NCI-H2029 (cell line): Measurements from ENCODE around the gene CLTB.
"Not testable (repeated sequence)": the region's sequence is repeated elsewhere in the genome, so short reads cannot be mapped to it uniquely, and the experiment has no call there.

Source experiments
- DNase-seq: peaks from one replicate; lab custom pipeline; 2025; lab: John Stamatoyannopoulos, UW

CLTB gene, protein sequence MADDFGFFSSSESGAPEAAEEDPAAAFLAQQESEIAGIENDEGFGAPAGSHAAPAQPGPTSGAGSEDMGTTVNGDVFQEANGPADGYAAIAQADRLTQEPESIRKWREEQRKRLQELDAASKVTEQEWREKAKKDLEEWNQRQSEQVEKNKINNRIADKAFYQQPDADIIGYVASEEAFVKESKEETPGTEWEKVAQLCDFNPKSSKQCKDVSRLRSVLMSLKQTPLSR

DNA sequence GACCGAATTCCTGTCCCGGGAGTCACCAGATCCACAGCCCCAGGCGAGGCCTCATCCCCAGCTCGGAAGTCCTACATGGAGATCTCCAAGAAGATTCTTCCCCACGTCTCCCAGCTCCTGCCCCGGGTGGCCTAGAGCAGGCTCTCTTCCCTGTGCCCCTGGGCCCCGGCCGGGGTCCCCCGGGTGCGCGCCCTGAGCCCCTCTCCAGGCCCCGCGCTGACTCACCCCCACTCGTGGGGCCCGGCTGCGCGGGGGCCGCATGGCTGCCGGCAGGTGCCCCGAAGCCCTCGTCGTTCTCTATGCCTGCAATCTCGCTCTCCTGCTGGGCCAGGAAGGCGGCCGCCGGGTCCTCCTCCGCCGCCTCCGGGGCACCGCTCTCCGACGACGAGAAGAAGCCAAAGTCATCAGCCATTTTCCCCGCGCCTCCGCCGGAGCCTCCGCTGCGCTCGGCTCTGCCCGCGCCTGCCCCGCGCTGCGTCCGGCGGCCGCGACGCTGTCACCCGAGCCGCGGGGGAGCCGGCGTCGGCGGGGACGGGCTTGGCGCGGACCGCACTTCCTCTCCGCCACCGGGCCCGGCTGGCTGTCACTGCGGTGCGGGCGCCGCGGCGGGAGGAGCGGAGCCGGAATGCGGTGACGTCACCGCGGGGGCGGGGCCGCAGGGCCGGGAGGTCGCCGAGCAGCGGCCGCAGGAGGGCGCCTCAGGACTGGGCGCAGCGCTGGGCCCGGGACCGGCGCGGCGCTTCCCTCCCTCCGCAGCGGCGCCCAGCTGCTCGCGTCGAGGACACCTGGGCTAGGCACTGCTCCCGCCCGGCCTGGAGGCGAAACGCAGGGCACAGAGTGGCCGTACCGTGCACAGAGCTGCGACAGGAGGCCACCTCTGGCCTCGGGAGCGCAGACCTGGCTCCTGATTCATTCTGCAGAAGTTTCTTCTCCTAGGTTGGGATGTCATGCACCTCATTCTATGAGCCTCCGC is at the start of gene CLTB:
Gene CLTB (minus strand): TSS at position 588 of the 973 bp plus-strand sequence. CDS start 176 bp downstream, at position 412.
- peak; percentile 86 for DNase-seq

DNA sequence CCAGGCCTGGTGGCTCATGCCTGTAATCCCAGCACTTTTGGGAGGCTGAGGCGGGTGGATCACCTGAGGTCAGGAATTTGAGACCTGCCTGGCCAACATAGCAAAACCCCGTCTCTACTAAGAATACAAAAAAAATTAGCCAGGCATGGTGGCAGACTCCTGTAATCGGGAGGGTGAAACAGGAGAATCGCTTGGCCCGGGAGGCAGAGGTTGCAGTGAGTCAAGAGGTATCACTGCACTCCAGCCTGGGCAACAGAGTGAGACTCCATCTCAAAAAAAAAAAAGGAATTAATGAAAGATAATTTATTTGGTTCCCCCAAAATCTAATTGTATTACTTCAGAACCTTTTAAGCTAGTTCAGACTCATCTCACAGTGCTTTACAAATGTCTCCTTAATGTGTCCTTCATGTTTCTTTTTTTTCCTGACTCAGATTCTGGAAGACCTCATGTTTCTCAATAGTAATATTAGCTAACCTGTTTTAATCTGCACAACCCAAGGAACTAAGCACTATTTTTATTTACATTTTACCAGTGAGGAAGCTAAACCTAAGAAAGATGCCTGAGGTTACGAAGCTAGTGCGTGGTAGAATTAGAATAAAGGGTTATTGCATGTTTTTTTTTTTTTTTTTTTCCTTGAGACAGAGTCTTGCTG is 46.9 kb upstream of the CLTB start:
- DNase-seq, result no peak

DNA sequence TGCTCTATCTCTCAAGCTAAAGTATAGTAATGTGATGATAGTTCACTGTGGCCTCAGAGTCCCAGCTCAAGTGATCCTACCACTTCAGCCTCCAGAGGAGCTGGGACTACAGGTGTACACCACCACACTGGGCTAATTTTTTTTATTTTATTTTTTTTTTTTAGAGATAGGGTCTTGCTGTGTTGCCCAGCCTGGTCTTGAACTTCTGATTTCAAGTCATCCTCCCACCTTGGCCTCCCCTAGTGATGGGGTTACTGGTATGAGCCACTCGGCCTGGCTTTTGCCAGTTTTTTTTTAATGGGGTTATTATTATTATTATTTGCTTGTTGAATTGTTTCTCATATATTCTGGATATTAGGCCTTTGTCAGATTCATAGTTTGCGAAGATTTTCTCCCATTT is 45.0 kb upstream of the CLTB start:
- no peak for DNase-seq

DNA sequence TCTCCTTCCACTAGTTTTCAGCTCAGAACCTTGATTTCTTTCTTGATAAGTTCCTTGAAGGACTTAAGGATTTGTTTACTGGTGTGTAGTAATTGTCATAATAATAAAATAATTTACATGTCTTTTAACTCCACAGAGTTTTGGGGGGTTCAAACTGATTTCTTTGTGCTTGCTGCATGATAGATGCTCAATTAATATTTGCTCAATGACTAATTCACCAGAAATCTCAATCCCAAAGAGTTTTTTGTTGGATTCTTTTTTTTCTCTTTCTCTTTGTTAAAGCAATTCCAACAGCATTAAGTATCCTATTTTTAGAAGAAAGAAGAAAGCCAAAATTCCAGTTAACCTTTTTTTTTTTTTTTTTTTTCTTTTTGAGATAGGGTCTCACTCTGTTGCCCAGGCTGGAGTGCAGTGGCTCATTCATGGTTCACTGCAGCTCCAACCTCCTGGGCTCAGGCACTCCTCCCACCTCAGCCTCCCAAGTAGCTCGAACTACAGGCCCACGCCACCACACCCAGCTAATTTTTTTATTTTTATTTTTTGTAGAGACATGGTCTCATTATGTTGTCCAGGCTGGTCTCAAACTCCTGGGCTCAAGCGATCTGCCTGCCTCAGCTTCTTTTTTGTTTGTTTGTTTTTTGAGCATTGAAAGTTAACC is 42.7 kb upstream of the CLTB start:
- DNase-seq, result no peak

DNA sequence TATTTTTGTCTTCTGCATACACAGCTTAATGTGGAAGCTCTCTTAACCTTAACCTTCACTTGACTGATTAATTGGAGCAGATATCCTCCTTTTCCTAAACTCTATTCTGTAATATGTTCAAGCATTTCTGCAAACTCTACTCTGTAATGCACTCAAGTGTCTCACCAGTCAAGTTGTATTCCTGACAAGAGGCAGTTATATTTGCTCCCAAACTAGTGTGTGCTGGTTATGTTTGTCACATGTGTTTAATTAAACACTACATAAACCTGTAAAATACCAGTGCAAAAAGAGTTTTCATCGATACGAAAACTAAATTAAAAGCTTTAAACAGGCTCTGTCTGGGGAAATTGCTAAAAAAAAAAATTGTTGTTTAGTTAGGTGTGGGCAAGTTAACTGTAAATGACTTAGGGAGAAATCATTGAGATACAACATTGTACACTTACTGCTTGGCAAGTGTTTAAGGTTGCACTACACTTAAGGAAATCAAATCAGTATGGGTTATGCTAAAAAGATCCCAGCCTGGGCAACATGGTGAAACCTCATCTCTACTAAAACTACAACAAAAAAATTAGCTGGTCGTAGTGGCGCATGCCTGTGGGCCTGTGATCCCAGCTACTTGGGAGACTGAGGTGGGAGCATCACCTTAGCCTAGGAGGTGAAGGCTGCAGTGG is 38.5 kb upstream of the CLTB start:
- peak; percentile 44 for DNase-seq

DNA sequence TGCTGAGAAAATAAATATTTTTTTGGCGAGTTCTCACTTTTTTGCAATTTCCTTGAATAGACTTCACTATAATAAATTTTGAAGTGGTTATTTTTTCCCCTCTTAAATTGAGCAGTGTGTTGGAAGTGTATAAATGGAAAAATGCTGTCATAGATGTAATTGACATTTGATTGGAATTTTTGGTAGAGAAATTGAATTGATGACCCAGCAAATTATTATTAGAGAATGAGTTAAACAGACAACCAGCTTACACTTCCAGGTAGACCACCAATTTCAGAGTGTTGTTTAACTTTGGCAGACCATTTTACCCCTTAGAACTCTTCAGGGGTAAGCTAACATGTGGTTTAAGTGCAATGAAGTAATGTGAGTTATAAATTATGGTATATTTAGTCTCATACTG is 33.7 kb upstream of the CLTB start:
- DNase-seq, result no peak

DNA sequence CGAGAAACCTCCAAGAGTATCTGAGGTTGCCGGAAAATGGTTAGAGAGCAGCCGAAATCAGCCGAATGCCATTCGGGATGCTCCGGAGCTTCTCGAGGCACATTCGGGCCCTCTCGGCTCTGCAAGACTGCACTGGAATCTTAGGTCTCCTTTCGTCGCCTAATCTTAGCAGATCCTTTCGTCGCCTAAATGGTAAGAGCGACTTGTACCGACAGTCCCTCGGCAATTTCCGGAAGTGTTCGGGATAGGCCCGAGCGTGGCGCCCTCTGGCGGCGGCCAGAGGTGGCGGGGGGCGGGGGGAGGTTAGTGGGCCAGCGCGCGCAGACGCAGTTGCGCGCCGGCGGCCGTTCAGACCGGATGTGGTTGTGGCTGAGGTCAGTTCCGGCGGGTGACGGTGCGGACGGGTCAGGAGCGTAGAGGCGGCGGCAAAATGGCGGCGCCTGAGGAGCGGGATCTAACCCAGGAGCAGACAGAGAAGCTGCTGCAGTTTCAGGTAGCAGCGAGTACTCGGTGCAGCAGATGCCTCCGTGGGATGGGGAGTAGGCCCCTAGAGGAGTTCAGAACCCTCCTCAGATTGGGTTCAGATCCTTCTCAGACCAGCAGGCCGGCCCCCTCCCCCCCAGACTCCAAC is 31.8 kb upstream of the CLTB start, which contains the start of gene FAF2:
Gene FAF2 (plus strand): TSS at position 408 of the 631 bp plus-strand sequence. CDS start 23 bp downstream, at position 431.
- DNase-seq, result peak; percentile 93

DNA sequence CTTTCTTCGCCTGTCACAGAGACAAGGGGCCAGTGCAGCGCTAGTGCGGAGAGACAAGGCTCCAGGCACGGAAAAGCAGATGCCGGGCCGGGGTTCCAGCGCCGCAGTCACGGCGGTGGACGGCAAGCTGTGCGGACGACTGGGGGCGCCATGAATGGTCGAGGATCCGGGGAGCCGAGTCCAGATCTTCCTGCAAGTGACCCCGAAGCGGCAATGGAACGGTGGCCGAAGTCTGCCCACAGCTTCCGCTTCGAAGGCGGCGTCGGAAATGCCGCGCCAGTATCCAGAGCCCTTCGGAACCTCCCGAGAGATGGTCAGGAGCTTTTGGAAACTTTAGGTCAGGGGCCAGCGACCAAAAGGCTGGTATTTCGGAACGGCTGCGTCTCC is 31.2 kb upstream of the CLTB start:
- DNase-seq, result peak; percentile 50

DNA sequence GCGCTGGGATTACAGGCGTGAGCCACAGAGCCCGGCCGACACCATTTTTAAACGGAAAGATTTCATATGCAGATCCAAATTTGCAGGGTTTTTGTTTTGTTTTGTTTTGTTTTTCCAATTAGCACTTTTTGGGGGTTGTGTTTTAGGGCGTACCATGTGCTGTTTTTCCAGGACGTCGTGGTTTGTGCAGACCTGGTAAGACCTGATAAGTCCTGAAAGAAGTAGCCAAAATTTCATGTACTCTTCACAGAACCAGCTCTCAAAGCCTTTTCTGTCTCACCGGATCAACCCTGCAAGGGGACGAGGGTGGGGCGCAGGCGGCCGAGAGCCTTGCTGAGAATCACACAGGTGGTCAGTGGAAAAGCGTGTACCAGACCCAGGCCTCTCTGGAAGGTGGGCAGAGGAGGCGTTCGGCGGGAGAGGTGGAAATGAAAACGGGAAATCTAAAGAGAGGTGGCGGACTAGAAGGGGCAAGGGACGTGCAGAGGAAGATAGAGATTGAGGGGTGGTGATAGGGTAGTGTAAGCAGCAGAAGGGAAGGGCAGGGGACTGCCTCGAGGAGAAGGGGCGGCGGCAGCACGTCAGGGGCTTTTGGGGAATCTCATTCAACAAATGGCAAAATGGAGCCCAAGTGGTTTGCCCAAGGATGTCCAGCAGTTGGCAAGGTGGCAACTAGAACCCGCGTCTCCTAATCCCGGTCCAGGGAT is 30.7 kb upstream of the CLTB start:
- no peak for DNase-seq

DNA sequence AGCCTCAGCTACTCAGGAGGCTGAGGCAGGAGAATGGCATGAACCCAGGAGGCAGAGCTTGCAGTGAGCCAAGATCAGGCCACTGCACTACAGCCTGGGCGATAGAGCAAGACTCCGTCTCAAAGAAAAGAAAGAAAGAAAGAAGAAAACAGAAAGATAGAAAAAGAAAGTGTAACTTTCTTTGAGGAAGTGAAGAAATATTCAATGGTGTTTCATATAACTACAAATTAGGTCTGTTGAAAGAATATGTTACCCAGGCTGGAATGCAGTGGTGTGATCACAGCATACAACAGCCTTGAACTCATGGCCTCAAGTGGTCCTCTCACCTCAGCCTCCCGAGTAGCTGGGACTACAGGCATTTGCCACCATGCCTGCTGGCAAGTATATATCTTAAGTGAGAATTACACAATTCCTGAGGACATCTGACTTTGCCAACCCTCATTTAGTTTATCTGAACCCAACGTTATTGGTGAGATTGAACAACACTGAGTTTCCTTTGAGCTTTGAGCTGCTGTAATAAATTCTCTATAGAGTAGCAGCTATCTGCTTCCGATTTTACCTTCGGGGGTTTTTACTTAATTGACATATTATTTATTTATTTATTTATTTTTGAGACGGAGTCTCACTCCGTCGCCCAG is 29.8 kb upstream of the CLTB start:
- no peak for DNase-seq

DNA sequence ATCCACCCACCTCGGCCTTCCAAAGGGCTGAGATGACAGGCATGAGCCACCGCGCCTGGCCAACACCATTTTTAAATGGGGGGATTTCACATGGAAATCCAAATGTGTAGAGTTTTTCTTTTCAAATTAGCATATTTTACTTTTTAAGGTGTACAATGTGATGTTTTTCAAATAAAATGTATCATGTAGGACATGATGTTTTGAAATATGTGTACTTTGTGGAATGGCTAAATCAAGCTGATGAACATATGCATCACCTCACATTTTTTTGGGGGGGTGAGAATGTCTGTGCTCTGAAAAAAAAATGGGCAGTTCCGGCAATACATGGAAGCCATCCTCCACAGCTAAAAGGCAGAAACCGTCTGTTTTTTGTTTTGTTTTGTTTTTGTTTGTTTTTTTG is 28.4 kb upstream of the CLTB start:
- no peak for DNase-seq

DNA sequence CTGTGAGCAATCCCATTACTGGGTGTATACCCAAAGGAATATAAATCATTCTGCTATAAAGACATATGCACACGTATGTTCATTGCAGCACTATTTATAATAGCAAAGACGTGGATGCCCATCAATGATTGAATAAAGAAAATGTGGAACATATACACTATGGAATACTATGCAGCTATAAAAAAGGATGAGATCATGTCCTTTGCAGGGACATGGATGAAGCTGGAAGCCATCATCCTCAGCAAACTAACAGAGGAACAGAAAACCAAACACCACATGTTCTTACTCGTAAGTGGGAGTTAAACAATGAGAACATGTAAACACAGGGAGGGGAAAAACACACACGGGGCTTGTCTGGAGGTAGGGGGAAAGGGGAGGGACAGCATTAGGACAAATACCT is 26.6 kb upstream of the CLTB start:
- not testable (repeated sequence) for DNase-seq

DNA sequence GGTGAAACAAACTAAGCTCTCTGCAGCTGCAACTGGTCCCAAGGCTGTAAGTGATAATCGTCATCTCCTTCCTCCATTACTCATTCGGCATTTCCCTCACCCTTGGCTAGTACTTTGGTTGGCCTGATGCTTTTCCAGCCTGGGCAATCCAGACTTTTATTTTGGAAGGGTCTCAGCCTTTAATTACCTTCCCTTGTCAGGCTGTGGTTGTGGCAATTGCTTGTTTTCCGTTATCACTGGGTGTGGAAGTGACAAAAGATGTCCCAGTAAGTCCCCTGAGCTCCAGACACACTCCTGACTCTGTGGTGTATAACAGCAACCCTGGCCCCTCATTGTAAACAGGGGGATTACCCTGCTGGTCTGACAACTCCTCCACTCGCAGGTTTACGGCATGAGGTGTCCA is 25.6 kb upstream of the CLTB start:
- no peak for DNase-seq

DNA sequence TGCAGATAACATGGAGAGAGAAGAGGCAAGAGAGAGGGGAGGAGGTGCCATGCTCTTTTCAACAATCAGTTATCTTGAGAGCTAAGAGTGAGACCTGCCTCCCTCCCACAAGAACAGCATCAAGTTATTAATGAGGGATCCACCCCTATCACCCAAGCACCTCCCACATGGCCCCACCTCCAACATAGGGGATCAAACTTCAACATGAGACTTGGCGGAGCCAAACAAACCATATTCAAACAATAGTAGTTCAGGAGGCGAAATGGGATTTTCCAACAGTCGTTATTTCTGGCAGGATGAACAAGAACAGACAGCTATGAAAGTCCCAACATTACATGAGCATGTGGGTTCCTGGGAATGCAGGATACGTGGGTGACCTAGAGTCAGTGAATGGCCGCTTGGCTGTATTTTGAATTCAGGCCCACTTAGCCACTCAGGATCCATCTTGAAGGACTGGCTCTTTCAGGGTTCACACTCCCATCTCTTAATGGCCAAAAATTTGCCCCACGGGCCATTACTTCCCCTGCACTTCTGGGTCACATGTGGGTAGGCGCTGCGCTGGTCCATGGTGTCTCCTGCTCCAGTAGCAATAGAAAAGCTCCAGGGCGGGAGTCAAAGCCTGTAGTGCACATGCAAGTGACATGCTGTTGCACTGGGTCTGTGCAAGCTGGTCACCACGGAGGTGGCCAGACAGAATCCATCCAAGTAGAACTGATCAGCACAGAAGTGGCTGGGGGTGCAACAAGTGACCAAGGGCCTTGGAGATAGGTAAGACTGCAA is 24.8 kb upstream of the CLTB start:
- no peak for DNase-seq

DNA sequence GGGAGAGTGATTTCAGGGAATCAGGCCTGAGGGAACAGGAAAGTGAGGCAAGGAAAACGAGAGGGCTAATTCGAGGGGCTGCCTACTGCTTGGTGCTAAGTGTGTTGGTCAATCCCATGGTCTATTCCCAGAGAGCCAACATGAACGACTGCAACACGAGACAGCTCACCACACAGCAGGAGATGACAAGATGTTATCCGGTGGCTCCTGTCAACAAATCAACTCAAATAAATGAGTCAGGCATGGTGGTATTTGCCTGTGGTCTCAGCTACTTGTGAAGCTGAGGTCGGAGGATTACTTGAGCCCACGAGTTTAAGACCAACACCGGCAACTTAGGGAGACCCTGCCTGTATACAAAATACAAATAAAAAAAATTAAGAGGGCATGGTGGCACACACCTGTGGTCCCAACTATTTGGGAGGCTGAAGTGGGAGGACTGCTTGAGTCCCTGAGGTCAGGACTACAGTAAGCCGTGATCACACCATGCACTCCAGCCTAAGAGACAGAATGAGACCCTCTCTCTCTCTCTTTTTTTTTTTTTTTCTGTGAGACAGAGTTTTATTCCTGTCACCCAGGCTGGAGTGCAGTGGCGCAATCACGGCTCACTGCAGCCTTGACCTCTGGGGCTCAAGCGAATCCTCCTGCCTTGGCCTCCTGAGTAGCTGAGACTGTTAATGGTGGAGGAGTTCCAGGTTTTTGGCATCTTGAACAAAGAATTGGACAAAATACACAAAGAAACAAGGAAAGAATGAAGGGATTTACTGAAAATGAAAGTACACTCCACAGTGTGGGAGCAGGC is 22.8 kb upstream of the CLTB start:
- no peak for DNase-seq

DNA sequence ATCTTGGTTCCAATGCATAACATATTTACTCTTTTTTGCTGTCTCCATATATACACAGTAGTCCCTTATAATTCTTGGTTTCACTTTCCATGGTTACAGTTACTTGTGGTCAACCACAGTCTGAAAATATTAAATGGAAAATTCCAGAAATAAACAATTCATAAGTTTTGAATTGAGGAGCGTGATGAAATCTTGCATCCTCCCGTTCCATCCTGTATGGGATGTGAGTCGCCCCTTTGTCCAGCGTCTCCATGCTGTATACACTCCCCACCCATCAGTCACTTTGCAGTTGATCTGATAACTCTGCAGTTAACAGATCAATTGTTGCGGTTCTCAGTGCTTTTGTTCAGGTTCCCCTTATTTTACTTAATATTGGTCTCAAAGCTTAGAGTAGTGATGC is 20.3 kb upstream of the CLTB start:
- no peak for DNase-seq

DNA sequence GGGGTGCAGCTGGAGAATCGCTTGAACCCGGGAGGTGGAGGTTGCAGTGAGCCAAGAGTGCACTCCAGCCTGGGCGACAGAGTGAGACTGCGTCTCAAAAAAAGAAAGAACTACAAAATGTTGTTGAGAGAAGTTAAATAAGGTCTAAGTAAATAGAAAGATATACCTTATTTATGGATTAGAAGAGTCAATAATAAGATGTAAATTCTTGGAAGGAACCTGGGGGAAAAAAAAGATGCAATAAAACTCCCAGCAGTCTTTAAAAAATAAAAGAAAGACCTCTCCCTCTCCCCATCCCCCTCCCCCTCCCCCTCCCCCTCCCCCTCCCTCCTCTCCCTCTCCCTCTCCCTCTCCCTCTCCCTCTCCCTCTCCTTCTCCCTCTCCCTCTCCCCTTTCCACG is 16.4 kb upstream of the CLTB start:
- no peak for DNase-seq

DNA sequence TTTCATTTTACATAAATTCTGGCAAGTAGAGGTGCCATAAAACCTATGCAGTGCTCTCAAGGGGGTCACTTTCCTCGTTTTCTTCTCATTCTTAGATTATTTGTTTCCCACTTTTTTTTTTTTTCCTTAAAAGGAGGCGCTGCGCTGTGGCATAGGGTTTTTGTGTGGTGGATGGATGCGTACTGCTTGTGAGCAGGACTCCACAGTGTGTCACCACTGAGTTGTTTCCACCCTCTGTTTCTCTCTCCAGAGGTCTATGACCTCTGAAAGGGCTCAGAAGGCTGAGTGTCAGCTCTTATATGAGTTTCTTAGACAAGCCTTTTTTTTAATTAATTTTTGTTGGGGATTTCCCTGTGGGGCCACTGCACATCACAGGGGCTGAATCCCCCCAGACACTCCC is 13.6 kb upstream of the CLTB start:
- no peak for DNase-seq
